Thyroid gland (tissue), 4 donors: ENCODE data around the gene TMTC4.

Experiments used
- CTCF ChIP-seq, 6 experiments: fragments of 200-600 bp in 3 of 6; fragments of 450-650 bp in 3 of 6; sonication (generic) in 3 of 6; IDR thresholded peaks; one replicate each; pipeline ENCODE4 v1.5.1; 2016 to 2019; ENCODE audit warnings: antibody characterized with exemption in 6 of 6, mild to moderate bottlenecking in 2 of 6, inconsistent platforms in 1 of 6, moderate library complexity in 1 of 6
- POLR2A ChIP-seq, 2 donors: fragments of 450-650 bp; IDR thresholded peaks; one replicate each; pipeline ENCODE4 v1.6.1; 2017; ENCODE audit warnings: antibody characterized with exemption in 2 of 2, mild to moderate bottlenecking in 2 of 2, moderate library complexity in 1 of 2

GRCh38 chr13:100637380-100637779, 37.2 kb downstream of the TMTC4 start:
- TF ChIP-seq CTCF (IDR thresholded peaks at IDR 0.05) = no peak
- no peak for TF ChIP-seq POLR2A (IDR thresholded peaks at IDR 0.05)
